GM19468 (cell line): ENCODE measurements around the gene LPAR1.
"Not testable (repeated sequence)": the region's sequence is repeated elsewhere in the genome, so short reads cannot be mapped to it uniquely, and the experiment has no call there.

Source experiments
- ATAC-seq: cut with Tn5 transposase; IDR thresholded peaks from one replicate; pipeline ENCODE4 v1.9.1; 2021; ENCODE audit warnings: mild to moderate bottlenecking, moderate library complexity, moderate number of reproducible peaks; ENCODE audit not compliant: unreplicated experiment; ENCODE audit errors: extremely low read depth

LPAR1 gene, protein sequence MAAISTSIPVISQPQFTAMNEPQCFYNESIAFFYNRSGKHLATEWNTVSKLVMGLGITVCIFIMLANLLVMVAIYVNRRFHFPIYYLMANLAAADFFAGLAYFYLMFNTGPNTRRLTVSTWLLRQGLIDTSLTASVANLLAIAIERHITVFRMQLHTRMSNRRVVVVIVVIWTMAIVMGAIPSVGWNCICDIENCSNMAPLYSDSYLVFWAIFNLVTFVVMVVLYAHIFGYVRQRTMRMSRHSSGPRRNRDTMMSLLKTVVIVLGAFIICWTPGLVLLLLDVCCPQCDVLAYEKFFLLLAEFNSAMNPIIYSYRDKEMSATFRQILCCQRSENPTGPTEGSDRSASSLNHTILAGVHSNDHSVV

DNA sequence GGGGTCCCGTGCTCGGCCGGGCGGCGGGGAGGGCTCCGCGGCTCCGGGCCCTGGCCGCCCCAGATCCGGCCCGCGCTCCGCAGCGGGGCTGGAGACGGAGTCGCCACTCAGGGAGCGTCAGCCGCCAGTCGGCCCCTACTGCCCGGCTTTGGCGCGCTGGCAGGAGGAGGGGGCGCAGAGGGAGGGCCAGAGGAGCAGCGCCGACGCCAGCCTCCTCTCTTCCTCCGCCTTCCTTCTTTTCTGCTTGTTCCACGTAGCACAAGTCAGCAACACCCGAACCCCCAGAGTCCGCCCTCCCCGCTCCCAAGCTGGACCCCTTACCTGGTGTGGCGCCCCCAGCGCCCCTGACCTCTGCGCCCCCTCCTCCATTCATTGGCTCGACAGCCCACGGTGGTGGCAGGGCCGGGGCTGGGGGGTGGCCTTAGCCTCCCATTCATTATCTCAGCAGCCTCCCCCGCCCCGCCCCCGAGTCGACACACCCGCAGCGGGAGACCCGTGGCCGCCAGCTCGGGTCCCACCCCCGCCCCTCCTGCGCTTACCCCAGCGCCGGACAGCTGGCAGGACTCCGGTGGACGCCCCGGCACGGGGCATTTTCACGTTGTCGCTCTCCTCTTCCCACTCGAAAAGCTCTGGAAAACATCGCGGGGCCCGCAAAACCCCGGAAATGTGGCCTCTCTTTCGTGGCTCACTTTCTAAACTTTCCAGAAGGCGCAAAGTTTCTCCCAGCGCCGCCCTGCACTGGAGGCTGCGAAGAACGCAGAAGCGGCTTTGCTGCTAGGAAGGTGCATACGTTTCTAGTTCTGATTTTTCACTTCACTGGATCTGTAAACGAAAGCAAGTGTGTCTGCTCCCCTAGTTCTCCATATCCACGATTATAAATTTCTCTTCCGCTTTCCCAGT, at the start of gene LPAR1:
LPAR1 (minus strand) TSS at position 140 of the 900 bp plus-strand sequence. CDS start 66,353 bp downstream, outside the sequence.
- no peak for ATAC-seq

DNA sequence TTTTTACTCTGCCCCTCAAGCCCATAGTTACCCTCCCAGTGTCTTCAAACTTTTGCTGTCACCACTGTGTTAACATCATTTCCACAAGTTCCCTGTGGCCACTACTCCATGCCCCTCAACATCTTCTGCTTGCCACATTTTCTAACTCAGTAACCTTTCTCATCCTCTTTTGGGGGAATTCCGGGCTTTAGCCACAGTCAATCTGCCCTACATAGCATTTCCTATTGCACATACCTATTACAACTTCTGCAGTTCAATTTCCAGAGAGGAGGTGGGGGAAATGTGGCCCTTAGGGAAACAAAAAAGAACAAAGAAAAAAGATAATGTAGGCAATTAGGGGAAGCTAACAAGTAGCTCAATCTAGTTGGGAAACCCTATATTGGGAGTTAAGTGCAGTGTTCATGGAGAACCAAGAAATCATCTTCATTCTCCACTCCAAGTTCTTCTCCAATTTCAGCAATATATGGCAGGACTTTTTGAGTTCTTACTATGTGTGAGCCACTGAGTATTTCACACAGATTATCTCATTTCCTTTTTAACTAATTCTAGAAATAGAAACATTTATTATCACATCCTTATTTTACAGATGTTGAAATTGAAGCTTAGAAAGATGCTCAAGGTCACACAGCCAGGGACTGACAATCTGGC, 40.2 kb upstream of the LPAR1 start:
- ATAC-seq, result no peak

DNA sequence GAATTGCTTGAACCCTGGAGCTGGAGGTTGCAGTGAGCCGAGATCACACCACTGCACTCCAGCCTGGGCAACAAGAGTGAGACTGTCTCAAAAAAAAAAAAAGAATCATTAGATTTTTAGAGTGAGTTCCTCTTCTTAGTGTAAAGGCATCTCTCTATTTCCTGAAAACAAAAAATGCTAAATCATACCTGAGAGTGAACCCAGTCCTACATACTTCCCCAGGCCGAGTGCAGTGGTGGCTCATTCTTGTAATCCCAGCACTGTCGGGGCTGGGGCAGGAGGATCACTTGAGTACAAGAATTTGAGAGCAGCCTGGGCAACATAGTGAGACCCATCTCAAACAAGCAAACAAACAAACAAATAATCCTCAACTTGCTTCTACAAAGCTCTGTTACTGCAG, 38.2 kb upstream of the LPAR1 start:
- ATAC-seq, result no peak

DNA sequence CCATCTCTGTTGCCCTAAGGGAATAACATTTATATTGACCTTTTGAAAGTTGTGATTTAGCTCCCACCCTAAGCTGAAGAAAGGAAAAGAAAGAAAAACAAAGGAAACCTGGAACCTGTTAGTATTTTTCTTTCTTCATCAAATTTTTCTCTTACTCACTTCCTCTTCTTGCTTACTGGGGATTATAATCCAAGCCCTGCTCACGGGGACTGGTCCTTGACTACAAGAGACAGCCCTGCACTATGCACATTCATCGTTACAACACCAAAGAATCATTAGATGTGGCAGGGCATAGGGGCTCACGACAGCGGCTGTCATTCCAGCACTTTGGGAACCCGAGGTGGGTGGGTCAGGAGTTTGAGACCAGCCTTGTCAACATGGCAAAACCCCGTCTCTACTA, 37.8 kb upstream of the LPAR1 start:
- no peak for ATAC-seq

DNA sequence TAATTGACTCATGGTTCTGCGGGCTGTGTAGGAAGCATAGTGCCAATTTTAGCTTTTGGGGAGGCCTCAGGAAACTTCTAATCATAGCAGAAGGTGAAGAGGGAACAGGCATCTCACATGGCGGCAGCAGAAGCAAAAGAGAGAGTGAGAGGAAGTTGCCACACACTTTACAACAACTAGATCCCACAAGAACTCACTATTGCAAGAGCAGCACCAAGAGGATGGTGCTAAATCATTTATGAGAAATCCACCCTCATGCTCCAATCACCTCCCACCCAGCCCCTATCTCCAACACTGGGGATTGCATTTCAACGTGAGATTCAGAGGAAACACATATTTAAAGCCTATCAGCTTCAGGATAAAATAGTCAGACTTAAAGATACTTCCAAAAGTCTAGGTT, 36.1 kb upstream of the LPAR1 start:
- ATAC-seq, result no peak

DNA sequence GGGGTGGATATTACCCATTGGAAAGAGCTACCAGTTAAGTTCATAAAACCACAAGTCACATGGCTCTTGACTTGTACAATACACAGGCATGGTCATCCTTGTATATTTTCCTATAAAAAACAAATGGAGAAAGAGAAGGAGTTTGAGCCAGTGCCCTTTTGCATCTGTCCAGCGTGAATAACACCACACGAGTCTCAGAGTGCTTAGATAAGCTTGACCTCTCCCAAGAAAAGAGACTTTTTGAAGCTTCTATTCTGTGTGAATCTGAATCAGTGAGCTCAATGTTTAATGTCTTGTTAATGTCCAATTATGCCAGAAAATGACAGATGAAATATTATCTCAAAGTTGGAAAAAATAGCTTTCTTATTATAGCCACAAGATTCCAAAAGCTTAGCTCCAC, 30.9 kb upstream of the LPAR1 start:
- ATAC-seq, result no peak

DNA sequence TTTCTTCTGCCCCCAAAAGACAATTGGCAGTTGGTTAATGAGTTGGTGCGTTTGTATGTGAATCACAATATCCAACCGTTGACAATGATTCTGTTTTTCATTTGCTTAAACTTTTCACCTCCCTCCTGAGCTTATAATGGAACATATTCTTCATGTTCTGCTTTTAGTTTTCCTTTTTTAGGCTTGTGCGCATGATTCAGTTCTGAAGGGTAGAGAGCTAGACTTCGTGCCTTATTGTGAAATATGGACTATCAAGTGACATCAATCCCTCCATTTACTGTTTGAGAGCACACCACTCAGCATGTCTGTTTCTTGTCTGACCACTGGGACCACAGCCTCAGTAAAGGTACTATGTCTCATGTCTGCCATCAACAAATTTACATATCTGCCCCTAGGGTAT, 30.5 kb upstream of the LPAR1 start:
- no peak for ATAC-seq

DNA sequence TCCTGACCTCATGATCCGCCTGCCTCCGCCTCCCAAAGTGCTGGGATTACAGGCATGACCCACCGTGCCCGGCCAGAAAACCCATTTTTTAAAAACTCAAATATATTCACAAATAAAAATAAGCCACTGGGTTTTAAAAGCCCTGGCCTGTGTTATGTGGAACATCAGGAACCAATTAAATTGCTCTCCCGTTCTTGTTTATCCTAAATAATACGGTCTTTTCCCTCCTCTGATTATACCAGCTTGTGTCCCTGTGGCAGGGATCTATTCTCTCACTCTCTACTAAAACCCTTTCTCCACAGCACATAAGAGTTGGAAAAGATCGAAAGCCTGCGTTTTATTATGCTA, 30.1 kb upstream of the LPAR1 start:
- ATAC-seq, result no peak

DNA sequence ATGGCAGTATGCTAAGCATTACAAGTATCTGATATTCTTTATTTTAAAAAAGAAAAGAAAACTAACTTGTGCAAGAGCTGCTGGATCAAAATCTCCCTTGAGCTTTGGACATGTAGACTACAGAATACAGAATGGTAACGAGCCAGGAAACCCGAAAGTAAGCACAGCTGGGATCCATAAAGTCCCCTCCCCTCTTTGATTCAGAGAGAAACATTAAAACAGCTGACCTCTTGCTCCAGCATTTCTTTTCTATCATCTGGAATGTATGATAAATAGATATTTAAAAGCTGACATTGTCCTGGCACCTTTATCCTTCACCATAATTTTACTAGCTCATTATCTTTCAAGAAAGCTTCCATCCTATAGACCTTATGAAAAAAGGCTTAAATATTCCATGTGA, 28.2 kb upstream of the LPAR1 start:
- no peak for ATAC-seq

DNA sequence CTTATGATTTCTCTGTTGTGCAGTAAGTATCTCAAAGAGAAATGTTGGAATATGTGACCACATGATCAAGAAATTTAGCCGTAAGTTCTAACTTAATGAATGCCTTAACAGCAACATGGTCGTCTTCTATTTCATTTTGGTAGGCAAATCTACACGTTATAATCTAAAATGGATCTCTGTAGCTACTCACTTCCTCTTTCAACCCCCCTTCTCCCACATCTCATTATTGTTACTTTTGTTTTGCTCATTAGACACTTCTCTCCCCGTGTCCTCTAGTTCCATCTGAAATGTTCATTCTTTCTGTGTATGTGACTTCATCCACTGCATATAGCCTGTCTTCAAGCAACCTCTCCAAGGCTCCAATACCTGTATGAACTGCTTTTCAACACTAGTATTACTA, 27.1 kb upstream of the LPAR1 start:
- ATAC-seq, result no peak

DNA sequence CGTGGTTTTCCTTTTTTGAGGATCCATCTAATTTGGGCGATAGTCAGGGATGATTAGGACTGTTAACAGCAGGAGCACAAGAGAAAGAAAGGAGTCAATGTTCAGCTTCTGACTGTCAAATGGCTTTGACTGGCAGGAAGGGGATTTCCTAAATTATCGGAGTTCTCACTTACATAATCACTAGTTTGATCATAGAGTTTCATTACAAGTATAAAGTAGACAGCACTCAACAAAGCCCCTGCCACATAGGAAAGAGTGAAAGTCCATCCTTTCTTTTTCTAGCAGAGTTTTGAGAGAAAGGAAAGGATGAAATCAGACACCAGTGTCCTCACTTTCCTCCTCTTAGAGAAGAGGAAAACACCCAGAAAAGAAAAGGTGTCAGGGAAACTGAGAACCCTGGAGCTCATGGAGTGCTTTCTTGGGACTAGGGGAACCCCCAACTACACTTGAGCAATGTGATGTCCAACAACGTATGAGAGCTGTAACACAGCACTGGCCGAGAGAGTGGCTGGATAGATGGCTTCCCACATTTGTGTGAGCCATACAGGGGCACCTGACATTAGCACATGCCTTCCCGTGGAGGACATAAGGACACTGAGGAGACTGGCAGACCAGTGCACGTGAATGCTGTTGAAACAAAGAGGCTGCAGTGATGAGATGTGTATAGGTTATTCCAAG, 26.0 kb upstream of the LPAR1 start:
- no peak for ATAC-seq

DNA sequence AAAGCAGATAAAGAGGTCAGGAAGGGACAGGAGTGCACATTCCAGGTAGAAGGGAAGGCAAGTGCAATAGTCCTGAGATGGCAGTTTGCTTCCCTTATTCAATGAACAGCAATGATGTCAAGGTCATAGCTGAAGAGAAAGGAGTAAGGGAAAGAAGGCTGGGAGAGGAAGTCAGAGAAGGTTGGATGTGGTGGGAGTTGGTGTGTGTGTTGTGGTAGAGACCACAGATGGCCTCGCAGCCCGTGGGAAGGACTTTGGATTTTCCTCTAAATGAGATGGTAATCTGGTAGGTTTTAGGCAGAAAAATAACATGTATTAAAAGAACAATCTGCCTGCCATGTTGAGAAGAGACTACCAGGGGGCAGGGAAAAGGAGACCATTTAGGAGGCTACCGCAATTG, 25.1 kb upstream of the LPAR1 start:
- ATAC-seq, result no peak

DNA sequence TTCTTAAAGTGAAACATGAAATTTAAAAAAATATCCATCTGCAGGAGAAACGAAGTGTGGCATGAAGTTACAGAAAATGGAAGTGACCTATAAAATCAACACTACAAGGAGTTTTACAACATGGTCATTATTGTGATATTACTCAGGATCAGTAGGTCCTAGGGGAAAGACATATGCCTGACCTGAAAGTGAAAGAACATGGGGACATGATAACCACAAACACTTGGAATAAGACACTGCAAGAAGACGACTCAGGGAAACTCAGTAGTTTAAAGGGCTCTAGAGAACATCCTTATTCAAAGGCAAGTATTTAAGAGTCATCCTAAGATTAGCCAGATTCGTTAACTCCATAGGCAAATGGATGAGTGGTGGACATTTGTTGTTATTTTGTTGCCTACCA, 19.9 kb upstream of the LPAR1 start:
- ATAC-seq, result no peak

DNA sequence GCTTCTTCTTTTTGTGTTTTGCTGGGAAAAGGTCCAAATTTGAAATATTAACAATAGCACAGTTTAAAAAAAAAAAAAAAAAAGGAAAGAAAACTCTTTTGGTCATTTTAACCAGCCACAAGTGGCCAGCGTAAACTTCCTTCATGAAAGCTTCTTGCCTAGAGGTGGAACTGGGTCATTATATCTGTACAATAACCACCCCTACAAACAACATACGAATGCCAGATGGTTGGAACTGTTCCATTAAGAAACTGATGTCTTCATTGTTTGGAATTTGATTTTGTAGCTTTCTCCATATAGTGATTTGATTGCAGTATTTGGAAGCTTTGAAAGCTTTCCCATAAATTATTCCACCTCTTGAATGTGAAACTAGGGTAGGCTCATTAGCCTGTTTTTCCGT, 18.3 kb upstream of the LPAR1 start:
- no peak for ATAC-seq

DNA sequence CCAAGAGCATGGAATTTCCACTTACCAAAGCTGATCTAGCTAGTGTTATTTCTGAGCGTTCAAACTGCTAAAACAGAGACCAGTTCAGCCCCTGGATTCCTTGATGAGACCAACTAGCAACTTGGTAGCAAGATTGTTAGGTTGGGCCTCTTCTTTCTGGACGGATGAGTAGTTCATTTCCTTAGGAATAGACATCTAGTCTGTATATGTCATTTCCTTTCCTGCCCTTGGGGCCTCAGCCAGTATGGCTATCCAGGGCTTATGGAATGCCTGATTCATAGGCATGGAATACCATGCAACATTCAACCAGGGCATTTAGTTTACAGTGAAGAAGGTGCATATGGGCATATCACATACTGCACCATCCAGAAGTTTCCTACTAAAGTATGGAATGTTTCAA, 14.5 kb upstream of the LPAR1 start:
- no peak for ATAC-seq

DNA sequence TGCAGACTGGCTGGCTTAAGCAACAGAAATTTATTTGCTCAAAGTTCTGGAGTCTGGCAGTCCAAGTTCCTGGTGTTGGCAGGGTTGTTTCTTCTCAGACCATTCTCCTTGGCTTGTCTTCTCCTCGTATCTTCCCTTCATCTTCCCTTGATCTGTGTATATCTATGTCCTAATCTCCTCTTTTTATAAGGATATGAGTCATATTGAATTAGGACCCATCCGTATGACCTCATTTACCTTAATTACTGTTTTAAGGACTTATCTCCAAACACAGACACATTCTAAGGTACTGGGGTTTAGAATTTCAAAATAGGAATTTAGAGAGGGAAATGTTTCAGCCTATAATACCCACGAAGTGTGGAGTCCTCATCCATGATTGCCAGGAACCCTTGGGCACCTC, 13.1 kb upstream of the LPAR1 start:
- ATAC-seq, result no peak

DNA sequence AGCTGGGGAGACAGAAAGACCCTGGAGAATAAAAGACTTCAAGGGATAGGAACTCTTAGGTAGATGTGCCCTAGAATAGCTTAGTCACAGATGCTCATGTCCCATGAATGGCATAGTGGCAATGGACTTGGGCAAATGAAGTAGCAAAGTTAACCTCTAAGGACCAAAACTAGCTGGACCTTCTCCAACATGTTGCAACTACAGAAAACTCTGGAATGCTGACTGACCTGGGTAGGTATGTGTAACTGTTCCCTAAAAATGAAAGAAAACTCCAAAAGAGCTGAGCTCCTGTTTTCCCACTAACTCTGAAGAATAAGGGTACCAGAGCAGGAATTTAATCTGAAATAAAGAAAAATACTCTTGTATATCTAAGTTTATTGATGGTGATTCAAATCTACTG, 12.5 kb upstream of the LPAR1 start:
- ATAC-seq, result no peak

DNA sequence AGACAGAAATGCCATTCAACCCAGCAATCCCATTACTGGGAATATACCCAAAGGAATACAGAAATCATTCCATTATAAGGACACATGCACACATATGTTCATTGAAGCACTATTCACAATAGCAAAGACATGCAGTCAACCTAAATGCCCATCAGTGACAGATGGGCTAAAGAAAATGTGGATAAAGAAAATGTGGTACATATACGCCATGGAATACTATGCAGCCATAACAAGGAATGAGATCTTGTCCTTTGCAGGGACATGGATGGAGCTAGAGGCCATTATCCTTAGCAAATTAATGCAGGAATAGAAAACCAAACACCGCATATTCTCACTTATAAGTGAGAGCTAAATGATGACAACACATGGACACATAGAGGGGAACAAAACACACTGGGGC, 9.0 kb upstream of the LPAR1 start:
- not testable (repeated sequence) for ATAC-seq

DNA sequence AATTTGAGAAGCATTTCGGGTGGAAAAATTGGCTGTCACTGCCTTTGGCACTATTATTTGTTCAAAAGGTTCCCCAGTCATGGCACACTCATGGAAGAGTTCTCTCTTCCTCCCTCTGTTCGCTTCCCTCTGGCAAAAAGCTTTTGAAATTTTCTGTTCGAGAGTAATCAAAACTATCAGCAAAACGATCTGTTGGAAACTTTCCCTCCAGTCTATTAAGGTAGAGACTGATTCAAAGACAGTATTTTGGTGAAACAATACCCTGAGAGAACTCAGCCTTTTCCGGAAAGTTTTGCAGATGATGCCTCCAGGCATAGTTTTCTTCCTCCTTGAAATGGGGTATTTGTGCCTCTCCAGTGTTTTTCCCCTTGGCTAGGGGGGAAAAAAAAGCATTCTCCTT, 3.6 kb upstream of the LPAR1 start:
- no peak for ATAC-seq

DNA sequence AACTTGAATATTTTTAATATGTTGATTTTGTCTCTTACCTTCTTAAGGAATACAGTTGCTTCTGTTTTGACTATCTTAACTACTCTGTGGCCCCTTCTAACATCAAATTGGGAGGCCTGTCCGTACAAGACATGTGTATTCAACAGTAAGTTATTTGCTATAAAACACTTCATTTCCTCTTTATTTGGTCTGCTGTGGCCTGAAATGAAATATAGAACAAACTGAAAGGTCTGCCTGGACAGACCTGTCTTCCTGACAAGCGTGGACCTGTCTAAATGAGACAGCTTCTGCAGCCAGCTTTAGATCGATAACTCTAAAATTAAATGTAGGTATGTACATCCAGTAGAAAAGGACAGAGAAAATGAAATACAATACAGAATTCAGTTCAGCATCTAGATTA, 2.2 kb upstream of the LPAR1 start:
- ATAC-seq, result no peak
